ENCODE measurements around the gene DNAI1.

DNAI1 gene

GRCh38 chr9:34545497-34545896 is 86.9 kb downstream of the DNAI1 start:
- Histone ChIP-seq H3K27me3 (ENCODE audit: control insufficient read depth, insufficient read depth, low read length) (peaks cover 2% of the 10 kb centered on the region; the same call in 1 of the 2 replicates), H3K36me3 (ENCODE audit: control insufficient read depth, insufficient read depth, low read length) (no peaks in the 10 kb centered on the region), H3K9me3 (ENCODE audit: control insufficient read depth, insufficient read depth, low read length) (no peaks in the 10 kb centered on the region), H3K27ac (ENCODE audit: low read depth, low read length) (no peak overlapping the region), H3K9ac (ENCODE audit: low read depth, low read length) (no peak overlapping the region), H3K4me1 (ENCODE audit: control insufficient read depth, insufficient read depth, low read length) (no peaks in the 10 kb centered on the region), H3K4me3 (ENCODE audit: low read depth, low read length) (no peak overlapping the region)

- H3K4me1 ChIP-seq (ENCODE audit: control insufficient read depth, insufficient read depth, low read length): no peaks in the 10 kb centered on the region
Observed at GRCh38 chr9:34546102-34546833, 87.7 kb downstream of the DNAI1 start.

GRCh38 chr9:34546834-34547827 is 88.5 kb downstream of the DNAI1 start:
- H3K4me3 ChIP-seq (ENCODE audit: low read depth, low read length): no peak overlapping the region
- H3K9ac ChIP-seq (ENCODE audit: low read depth, low read length): no peak overlapping the region
- H3K9me3 ChIP-seq (ENCODE audit: control insufficient read depth, insufficient read depth, low read length): no peaks in the 10 kb centered on the region
- H3K4me1 ChIP-seq (ENCODE audit: control insufficient read depth, insufficient read depth, low read length): no peaks in the 10 kb centered on the region
- H3K27ac ChIP-seq (ENCODE audit: low read depth, low read length): no peak overlapping the region
- peaks cover 2% of the 10 kb centered on the region; the same call in 1 of the 2 replicates for H3K27me3 ChIP-seq (ENCODE audit: control insufficient read depth, insufficient read depth, low read length)
- H3K36me3 ChIP-seq (ENCODE audit: control insufficient read depth, insufficient read depth, low read length): no peaks in the 10 kb centered on the region

More at GRCh38 chr9:34546102-34546833, 87.7 kb downstream of the DNAI1 start:
- Histone ChIP-seq H3K4me3 (ENCODE audit: low read depth, low read length) (no peak overlapping the region), H3K36me3 (ENCODE audit: control insufficient read depth, insufficient read depth, low read length) (no peaks in the 10 kb centered on the region), H3K27ac (ENCODE audit: low read depth, low read length) (no peak overlapping the region), H3K27me3 (ENCODE audit: control insufficient read depth, insufficient read depth, low read length) (peaks cover 2% of the 10 kb centered on the region; the same call in 1 of the 2 replicates), H3K9ac (ENCODE audit: low read depth, low read length) (no peak overlapping the region), H3K9me3 (ENCODE audit: control insufficient read depth, insufficient read depth, low read length) (no peaks in the 10 kb centered on the region)

GRCh38 chr9:34547960-34548611 is 89.5 kb downstream of the DNAI1 start:
- Histone ChIP-seq H3K27ac (ENCODE audit: low read depth, low read length) (no peak overlapping the region), H3K4me3 (ENCODE audit: low read depth, low read length) (no peak overlapping the region), H3K36me3 (ENCODE audit: control insufficient read depth, insufficient read depth, low read length) (no peaks in the 10 kb centered on the region), H3K4me1 (ENCODE audit: control insufficient read depth, insufficient read depth, low read length) (no peaks in the 10 kb centered on the region), H3K27me3 (ENCODE audit: control insufficient read depth, insufficient read depth, low read length) (peaks cover 2% of the 10 kb centered on the region; the same call in 1 of the 2 replicates), H3K9ac (ENCODE audit: low read depth, low read length) (no peak overlapping the region), H3K9me3 (ENCODE audit: control insufficient read depth, insufficient read depth, low read length) (no peaks in the 10 kb centered on the region)

GRCh38 chr9:34549407-34549732 is 90.8 kb downstream of the DNAI1 start:
- H3K9me3 ChIP-seq (ENCODE audit: control insufficient read depth, insufficient read depth, low read length): no peaks in the 10 kb centered on the region
- no peak overlapping the region for H3K9ac ChIP-seq (ENCODE audit: low read depth, low read length)
- no peak overlapping the region for H3K4me3 ChIP-seq (ENCODE audit: low read depth, low read length)
- H3K4me1 ChIP-seq (ENCODE audit: control insufficient read depth, insufficient read depth, low read length): peaks cover 3% of the 10 kb centered on the region; the same call in 1 of the 2 replicates
- H3K27ac ChIP-seq (ENCODE audit: low read depth, low read length): no peak overlapping the region
- no peaks in the 10 kb centered on the region for H3K36me3 ChIP-seq (ENCODE audit: control insufficient read depth, insufficient read depth, low read length)
- H3K27me3 ChIP-seq (ENCODE audit: control insufficient read depth, insufficient read depth, low read length): peaks cover 2% of the 10 kb centered on the region; the same call in 1 of the 2 replicates

GRCh38 chr9:34550016-34550680 is 91.5 kb downstream of the DNAI1 start:
- Histone ChIP-seq H3K4me3 (ENCODE audit: low read depth, low read length) (no peak overlapping the region), H3K27me3 (ENCODE audit: control insufficient read depth, insufficient read depth, low read length) (peaks cover 2% of the 10 kb centered on the region; the same call in 1 of the 2 replicates), H3K36me3 (ENCODE audit: control insufficient read depth, insufficient read depth, low read length) (no peaks in the 10 kb centered on the region), H3K9ac (ENCODE audit: low read depth, low read length) (no peak overlapping the region), H3K9me3 (ENCODE audit: control insufficient read depth, insufficient read depth, low read length) (no peaks in the 10 kb centered on the region), H3K4me1 (ENCODE audit: control insufficient read depth, insufficient read depth, low read length) (peaks cover 10% of the 10 kb centered on the region), H3K27ac (ENCODE audit: low read depth, low read length) (no peak overlapping the region)

GRCh38 chr9:34550681-34551270 is 92.2 kb downstream of the DNAI1 start:
- peaks cover 2% of the 10 kb centered on the region; the same call in 1 of the 2 replicates for H3K27me3 ChIP-seq (ENCODE audit: control insufficient read depth, insufficient read depth, low read length)
- no peak overlapping the region for H3K4me3 ChIP-seq (ENCODE audit: low read depth, low read length)
- no peak overlapping the region for H3K9ac ChIP-seq (ENCODE audit: low read depth, low read length)
- H3K27ac ChIP-seq (ENCODE audit: low read depth, low read length): no peak overlapping the region
- H3K4me1 ChIP-seq (ENCODE audit: control insufficient read depth, insufficient read depth, low read length): peaks cover 14% of the 10 kb centered on the region
- H3K36me3 ChIP-seq (ENCODE audit: control insufficient read depth, insufficient read depth, low read length): no peaks in the 10 kb centered on the region
- no peaks in the 10 kb centered on the region for H3K9me3 ChIP-seq (ENCODE audit: control insufficient read depth, insufficient read depth, low read length)

- H3K4me3 ChIP-seq (ENCODE audit: low read depth, low read length): no peak overlapping the region
- H3K27me3 ChIP-seq (ENCODE audit: control insufficient read depth, insufficient read depth, low read length): peaks cover 2% of the 10 kb centered on the region; the same call in 1 of the 2 replicates
- H3K4me1 ChIP-seq (ENCODE audit: control insufficient read depth, insufficient read depth, low read length): peaks cover 14% of the 10 kb centered on the region
- H3K27ac ChIP-seq (ENCODE audit: low read depth, low read length): no peak overlapping the region
- no peaks in the 10 kb centered on the region for H3K36me3 ChIP-seq (ENCODE audit: control insufficient read depth, insufficient read depth, low read length)
- H3K9ac ChIP-seq (ENCODE audit: low read depth, low read length): no peak overlapping the region
- H3K9me3 ChIP-seq (ENCODE audit: control insufficient read depth, insufficient read depth, low read length): no peaks in the 10 kb centered on the region
Observed at GRCh38 chr9:34551751-34552605, 93.4 kb downstream of the DNAI1 start.

GRCh38 chr9:34552606-34552981 is 94.0 kb downstream of the DNAI1 start:
- Histone ChIP-seq H3K4me3 (ENCODE audit: low read depth, low read length) (no peak overlapping the region), H3K27ac (ENCODE audit: low read depth, low read length) (no peak overlapping the region), H3K9me3 (ENCODE audit: control insufficient read depth, insufficient read depth, low read length) (no peaks in the 10 kb centered on the region), H3K36me3 (ENCODE audit: control insufficient read depth, insufficient read depth, low read length) (no peaks in the 10 kb centered on the region), H3K4me1 (ENCODE audit: control insufficient read depth, insufficient read depth, low read length) (peaks cover 14% of the 10 kb centered on the region), H3K27me3 (ENCODE audit: control insufficient read depth, insufficient read depth, low read length) (peaks cover 2% of the 10 kb centered on the region; the same call in 1 of the 2 replicates), H3K9ac (ENCODE audit: low read depth, low read length) (no peak overlapping the region)
